SU-DHL-6 (cell line): ENCODE results near the gene LSM7.

ENCODE experiments used
- H2AFZ ChIP-seq: fragments of 200-600 bp; sonication (generic); 2 replicates; pipeline ENCODE4 v1.6.1; 2014; ENCODE audit warnings: low read depth, mild to moderate bottlenecking, moderate library complexity, mixed read lengths, antibody characterized with exemption, low read length; ENCODE audit not compliant: severe bottlenecking
- H3F3A ChIP-seq: fragments of 200-600 bp; shearing (Covaris generic); 2 replicates; pipeline ENCODE4 v1.6.0; 2016; ENCODE audit warnings: antibody characterized with exemption, mild to moderate bottlenecking; ENCODE audit not compliant: insufficient read depth
- H3K27ac ChIP-seq: fragments of 200-600 bp; sonication (generic); 2 replicates; pipeline ENCODE4 v1.5.1; 2016; ENCODE audit warnings: low read depth, mild to moderate bottlenecking, low read length, moderate library complexity, mixed read lengths
- H3K27me3 ChIP-seq: fragments of 200-600 bp; sonication (generic), shearing (Covaris generic); 2 replicates; pipeline ENCODE4 v1.6.0; 2014; ENCODE audit warnings: mild to moderate bottlenecking, low read length
- H3K36me3 ChIP-seq: fragments of 200-600 bp; sonication (generic); 2 replicates; pipeline ENCODE4 v1.6.1; 2014; ENCODE audit warnings: mild to moderate bottlenecking, low read length, mixed read lengths
- H3K4me2 ChIP-seq: fragments of 300-600, 200-600 bp; shearing (Covaris generic), sonication (generic); 2 replicates; pipeline ENCODE4 v1.6.0; 2014; ENCODE audit warnings: low read length, low read depth, mild to moderate bottlenecking; ENCODE audit not compliant: poor library complexity, severe bottlenecking
- H3K4me3 ChIP-seq: fragments of 200-600 bp; sonication (generic); 2 replicates; pipeline ENCODE4 v1.5.1; 2014; ENCODE audit warnings: antibody characterized with exemption, low read length, mild to moderate bottlenecking, mixed read lengths; ENCODE audit not compliant: insufficient read depth, poor library complexity, severe bottlenecking
- H3K79me2 ChIP-seq: fragments of 200-600 bp; sonication (generic); 2 replicates; pipeline ENCODE4 v1.6.1; 2014; ENCODE audit warnings: mild to moderate bottlenecking, low read length, moderate library complexity; ENCODE audit not compliant: insufficient read depth
- H3K9ac ChIP-seq: fragments of 200-600 bp; sonication (generic); 2 replicates; pipeline ENCODE4 v1.7.0; 2014; ENCODE audit warnings: mild to moderate bottlenecking, low read length
- H3K9me2 ChIP-seq: fragments of 200-600 bp; sonication (generic); replicated peaks from 2 replicates; pipeline ENCODE4 v1.6.1; 2014; ENCODE audit warnings: low read length; ENCODE audit not compliant: insufficient read depth
- H3K9me3 ChIP-seq: fragments of 200-600 bp; sonication (generic); 2 replicates; pipeline ENCODE4 v1.6.1; 2014; ENCODE audit warnings: low read length, mixed read lengths; ENCODE audit not compliant: insufficient read depth
- H4K20me1 ChIP-seq: fragments of 200-600 bp; sonication (generic); 2 replicates; pipeline ENCODE4 v1.6.1; 2014; ENCODE audit warnings: low read depth, mild to moderate bottlenecking, antibody characterized with exemption, low read length, moderate library complexity, mixed read lengths
- CTCF ChIP-seq: fragments of 200-600 bp; sonication (generic); IDR thresholded peaks from one replicate; pipeline ENCODE4 v1.5.1; 2017; ENCODE audit warnings: antibody characterized with exemption, mild to moderate bottlenecking, low read length, moderate library complexity; ENCODE audit not compliant: insufficient read depth, poor library complexity, severe bottlenecking
- EZH2phosphoT487 ChIP-seq: fragments of 200-600 bp; sonication (generic), shearing (Covaris generic); conservative IDR thresholded peaks from 2 replicates; pipeline ENCODE4 v1.6.1; 2018; ENCODE audit warnings: mild to moderate bottlenecking, antibody characterized with exemption, low read length, moderate library complexity, mixed read lengths

LSM7 gene

DNA sequence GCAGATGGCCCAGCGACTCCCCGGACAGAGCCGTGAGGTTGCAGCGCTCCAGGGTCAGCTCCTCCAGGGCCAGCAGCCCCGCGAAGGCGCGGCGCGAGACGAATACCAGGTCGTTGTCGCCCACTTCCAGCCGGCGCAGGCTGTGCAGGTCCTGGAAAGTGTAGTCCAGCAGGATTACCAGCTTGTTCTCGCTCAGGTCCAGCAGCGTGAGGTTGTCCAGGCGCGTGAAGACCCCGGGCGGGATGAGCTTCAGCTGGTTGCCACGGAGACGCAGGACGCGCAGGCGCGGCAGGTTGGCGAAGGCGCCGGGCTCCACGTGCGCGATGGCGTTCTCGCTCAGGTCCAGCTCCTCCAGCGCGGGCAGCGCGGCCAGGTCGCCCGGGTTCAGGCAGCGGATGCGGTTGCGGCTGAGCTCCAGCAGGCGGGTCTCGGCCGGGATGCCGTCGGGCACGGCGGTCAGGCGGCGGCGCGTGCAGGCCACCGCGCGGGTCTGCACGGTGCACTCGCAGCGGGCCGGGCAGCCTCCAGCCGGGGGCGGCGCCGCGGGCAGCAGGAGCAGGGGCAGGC is 37.1 kb downstream of the LSM7 start:
- H3K27me3 ChIP-seq = no peaks in the 10 kb centered on the region
- H4K20me1 ChIP-seq = no peaks in the 10 kb centered on the region
- H3K27ac ChIP-seq = no peak overlapping the region
- H3K4me3 ChIP-seq = no peak overlapping the region
- TF ChIP-seq CTCF = no peak
- no peak for TF ChIP-seq EZH2phosphoT487
- no peak overlapping the region for H2AFZ ChIP-seq
- H3K9ac ChIP-seq = no peak overlapping the region
- no peaks in the 10 kb centered on the region for H3K79me2 ChIP-seq
- no peaks in the 10 kb centered on the region for H3K9me2 ChIP-seq
- 0 out of 2 replicates have a peak, but pooled peaks cover 3% of the 10 kb centered on the region for H3F3A ChIP-seq
- peak overlapping the region; percentile 68 for H3K4me2 ChIP-seq
- no peaks in the 10 kb centered on the region for H3K9me3 ChIP-seq
- H3K36me3 ChIP-seq = no peaks in the 10 kb centered on the region

DNA sequence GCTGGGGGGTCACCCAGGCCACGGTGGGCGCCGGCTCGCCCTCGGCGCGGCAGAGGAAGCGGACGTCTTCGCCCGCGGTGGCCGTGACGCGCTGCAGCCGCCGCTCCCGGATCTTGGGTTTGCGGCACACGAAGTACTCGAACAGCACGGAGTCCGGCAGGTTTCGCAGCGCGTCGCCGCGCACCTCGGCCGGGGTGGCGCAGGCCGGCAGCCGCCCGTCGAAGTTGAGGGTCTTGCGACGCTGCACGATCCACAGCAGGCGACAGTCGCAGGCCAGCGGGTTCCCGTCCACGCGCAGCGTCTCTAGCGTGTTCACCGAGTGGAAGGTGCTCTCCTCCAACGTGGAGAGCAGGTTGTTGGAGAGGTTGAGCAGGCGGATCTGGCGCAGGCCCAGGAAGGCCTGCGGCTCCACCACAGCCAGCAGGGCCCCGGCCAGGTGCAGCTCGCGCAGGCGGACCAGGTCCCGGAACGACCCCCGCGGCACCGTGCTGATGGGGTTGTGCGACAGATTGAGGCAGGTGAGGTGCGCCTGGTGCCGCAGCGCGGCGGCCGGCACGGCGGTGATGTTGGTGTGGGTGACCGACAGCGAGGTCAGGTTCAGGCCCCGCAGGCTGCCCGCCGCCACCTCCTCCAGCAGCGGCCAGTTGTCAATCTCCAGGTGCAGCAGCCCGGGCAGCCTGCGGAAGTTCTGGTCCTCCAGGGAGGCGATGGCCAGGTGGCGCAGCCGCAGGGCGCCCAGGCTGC is 37.8 kb downstream of the LSM7 start:
- H3K9me3 ChIP-seq = no peaks in the 10 kb centered on the region
- H3K9me2 ChIP-seq = no peaks in the 10 kb centered on the region
- peak overlapping the region; percentile 12 for H2AFZ ChIP-seq
- TF ChIP-seq EZH2phosphoT487 (no peak), CTCF (no peak)
- no peaks in the 10 kb centered on the region for H3K79me2 ChIP-seq
- no peaks in the 10 kb centered on the region for H3K27me3 ChIP-seq
- no peaks in the 10 kb centered on the region for H4K20me1 ChIP-seq
- peak overlapping the region; percentile 75 for H3K27ac ChIP-seq
- peak overlapping the region; percentile 52 for H3K4me3 ChIP-seq
- H3K4me2 ChIP-seq = peak overlapping the region; percentile 68
- 0 out of 2 replicates have a peak, but pooled peaks cover 3% of the 10 kb centered on the region for H3F3A ChIP-seq
- H3K9ac ChIP-seq = peak overlapping the region; percentile 51
- H3K36me3 ChIP-seq = no peaks in the 10 kb centered on the region

GRCh38 chr19:2289714-2290435 is 38.5 kb downstream of the LSM7 start:
- no peaks in the 10 kb centered on the region for H3K79me2 ChIP-seq
- TF ChIP-seq CTCF = no peak
- no peak for TF ChIP-seq EZH2phosphoT487
- no peaks in the 10 kb centered on the region for H3K36me3 ChIP-seq
- H2AFZ ChIP-seq = peak overlapping the region; percentile 12
- 0 out of 2 replicates have a peak, but pooled peaks cover 3% of the 10 kb centered on the region for H3F3A ChIP-seq
- H3K9me3 ChIP-seq = no peaks in the 10 kb centered on the region
- H3K27ac ChIP-seq = peak overlapping the region; percentile 75
- H3K27me3 ChIP-seq = no peaks in the 10 kb centered on the region
- peak overlapping the region; percentile 52 for H3K4me3 ChIP-seq
- no peaks in the 10 kb centered on the region for H3K9me2 ChIP-seq
- peak overlapping the region; percentile 68 for H3K4me2 ChIP-seq
- no peaks in the 10 kb centered on the region for H4K20me1 ChIP-seq
- H3K9ac ChIP-seq = peak overlapping the region; percentile 51
